PC-3 (cell line): ENCODE results near the gene KCNQ2. TPM values are rescaled to one million over a fixed set of nuclear protein-coding genes. Genes with fewer than 3 reads are reported as not detected.

Source experiments
- ATAC-seq: fragments of 200-7000 bp; cut with Tn5 transposase; 2 replicates; pipeline ENCODE4 v1.9.1; 2020; ENCODE audit warnings: mild to moderate bottlenecking, moderate library complexity
- BruUV-seq: library from RNA; stranded (reverse); fragments of 400-500 nt; replicated peaks from 2 replicates; lab custom pipeline; 2021; lab: Mats Ljungman, UMichigan
- CTCF ChIA-PET: fragments of 300-600 bp; sonication (Branson Sonifier 250); formaldehyde crosslinking; loops from one replicate; lab custom pipeline; 2022; ENCODE audit warnings: antibody characterized with exemption; lab: Charles Lee
- POLR2A ChIA-PET: fragments of 300-600 bp; sonication (Branson Sonifier 250); formaldehyde crosslinking; loops from one replicate; lab custom pipeline; 2022; ENCODE audit warnings: antibody characterized with exemption; ENCODE audit not compliant: unreplicated experiment; lab: Charles Lee
- DNase-seq: peaks from one replicate; pipeline ENCODE4 v3.0.0-alpha.2; 2015
- H2AFZ ChIP-seq: fragments of 300-600 bp; sonication (generic); 2 replicates; pipeline ENCODE4 v1.6.0; 2016; ENCODE audit warnings: antibody characterized with exemption, low read length
- H3F3A ChIP-seq: fragments of 300-600 bp; sonication (generic); one replicate; pipeline ENCODE4 v1.6.0; 2017; ENCODE audit warnings: antibody characterized with exemption, low read length, control low read depth, mild to moderate bottlenecking; ENCODE audit not compliant: unreplicated experiment
- H3K27ac ChIP-seq: fragments of 300-600 bp; sonication (generic); 2 replicates; pipeline ENCODE4 v1.5.1; 2016; ENCODE audit warnings: mild to moderate bottlenecking, low read length
- H3K27me3 ChIP-seq: fragments of 300-600 bp; sonication (generic); 2 replicates; pipeline ENCODE4 v1.6.1; 2016; ENCODE audit warnings: low read length, mixed read lengths
- H3K36me3 ChIP-seq: fragments of 300-600 bp; sonication (generic); 2 replicates; pipeline ENCODE4 v1.6.1; 2016; ENCODE audit warnings: low read depth, mixed run types, low read length, mixed read lengths
- H3K4me1 ChIP-seq: fragments of 300-600 bp; sonication (generic); 2 replicates; pipeline ENCODE4 v1.5.1; 2016; ENCODE audit warnings: low read length; ENCODE audit not compliant: insufficient read depth
- H3K4me2 ChIP-seq: fragments of 300-600 bp; sonication (generic); 2 replicates; pipeline ENCODE4 v1.6.0; 2016; ENCODE audit warnings: low read length
- H3K4me3 ChIP-seq: fragments of 300-600 bp; sonication (generic); 2 replicates; pipeline ENCODE4 v1.5.1; 2016; ENCODE audit warnings: mild to moderate bottlenecking, low read length, mixed read lengths
- H3K79me2 ChIP-seq: fragments of 300-600 bp; sonication (generic); 2 replicates; pipeline ENCODE4 v1.6.1; 2017; ENCODE audit warnings: low read length, mixed read lengths
- H3K9ac ChIP-seq: fragments of 300-600 bp; sonication (generic); 2 replicates; pipeline ENCODE4 v1.6.0; 2016; ENCODE audit warnings: mild to moderate bottlenecking, low read length
- H3K9me2 ChIP-seq: fragments of 300-600 bp; sonication (generic); replicated peaks from 2 replicates; pipeline ENCODE4 v1.6.1; 2016; ENCODE audit warnings: mixed run types, low read length, mixed read lengths
- H3K9me3 ChIP-seq: fragments of 300-600 bp; sonication (generic); 2 replicates; pipeline ENCODE4 v1.6.1; 2016; ENCODE audit warnings: low read length, mixed read lengths
- H4K20me1 ChIP-seq: fragments of 300-600 bp; sonication (generic); 2 replicates; pipeline ENCODE4 v1.6.1; 2016; ENCODE audit warnings: low read length, mixed read lengths
- CTCF ChIP-seq: fragments of 300-600 bp; sonication (generic); conservative IDR thresholded peaks from 2 replicates; pipeline ENCODE4 v1.5.1; 2017; ENCODE audit warnings: antibody characterized with exemption, low read depth, mild to moderate bottlenecking, low read length
- EZH2 ChIP-seq: fragments of 300-600 bp; sonication (generic); IDR thresholded peaks from one replicate; pipeline ENCODE4 v1.6.1; 2017; ENCODE audit warnings: antibody characterized with exemption, mild to moderate bottlenecking, low read length; ENCODE audit not compliant: unreplicated experiment
- EZH2phosphoT487 ChIP-seq: fragments of 300-600 bp; sonication (generic); IDR thresholded peaks from 2 replicates; pipeline ENCODE4 v1.6.1; 2018; ENCODE audit warnings: mild to moderate bottlenecking, antibody characterized with exemption, low read length, borderline replicate concordance
- intact Hi-C: fragments of 100-400 bp; cut with micrococcal nuclease; formaldehyde crosslinking; loops from 2 replicates; pipeline ENCODE4 v1.9.0; 2023
- total RNA-seq: library from RNA; depleted of rRNA; stranded (reverse); fragments of >200 nt; gene quantifications from 2 replicates; pipeline ENCODE4 v1.2.3, GENCODE V29; 2014

The KCNQ2 gene
- total RNA-seq, 1 experiment from 2014 or later = not detected

GRCh38 chr20:63491078-63491477, 18.6 kb upstream of the KCNQ2 start:
- Histone ChIP-seq H3K4me1 (no peaks in the 10 kb centered on the region), H3K9ac (no peak overlapping the region), H2AFZ (no peak overlapping the region), H3K36me3 (peaks cover 49% of the 10 kb centered on the region), H3F3A (no peaks in the 10 kb centered on the region), H3K27ac (no peak overlapping the region), H4K20me1 (no peaks in the 10 kb centered on the region; the same call in 1 of the 2 replicates), H3K27me3 (no peaks in the 10 kb centered on the region), H3K9me3 (no peaks in the 10 kb centered on the region), H3K4me3 (no peak overlapping the region), H3K9me2 (no peaks in the 10 kb centered on the region), H3K4me2 (no peak overlapping the region), H3K79me2 (no peaks in the 10 kb centered on the region)
- ChIA-PET POLR2A (no interaction called here), CTCF (no interaction called here)
- no peak for DNase-seq
- TF ChIP-seq EZH2phosphoT487 (no peak), EZH2 (no peak), CTCF (no peak)
- no peak for ATAC-seq
- intact Hi-C loops = no loop called here
- BruUV-seq = no TSS peak

GRCh38 chr20:63490416-63490815, 18.0 kb upstream of the KCNQ2 start:
- H3K4me3 ChIP-seq = no peak overlapping the region
- no TSS peak for BruUV-seq
- peaks cover 42% of the 10 kb centered on the region for H3K36me3 ChIP-seq
- no peaks in the 10 kb centered on the region for H3K79me2 ChIP-seq
- POLR2A ChIA-PET = no interaction called here
- no peaks in the 10 kb centered on the region for H3F3A ChIP-seq
- intact Hi-C loops = no loop called here
- TF ChIP-seq EZH2phosphoT487 = no peak
- no peak for TF ChIP-seq CTCF
- no peak for TF ChIP-seq EZH2
- no peaks in the 10 kb centered on the region for H3K4me1 ChIP-seq
- H2AFZ ChIP-seq = no peak overlapping the region
- ATAC-seq = no peak
- no peak overlapping the region for H3K27ac ChIP-seq
- CTCF ChIA-PET = interaction anchor here (0.6 kb wide), 1 partner anchor 16 kb away, joined by 3 read pairs; no protein-coding TSS in a partner anchor
- DNase-seq = no peak
- H3K9me3 ChIP-seq = no peaks in the 10 kb centered on the region
- no peak overlapping the region for H3K9ac ChIP-seq
- no peaks in the 10 kb centered on the region for H3K27me3 ChIP-seq
- H4K20me1 ChIP-seq = no peaks in the 10 kb centered on the region; the same call in 1 of the 2 replicates
- H3K4me2 ChIP-seq = no peak overlapping the region
- no peaks in the 10 kb centered on the region for H3K9me2 ChIP-seq

GRCh38 chr20:63488315-63489251, 16.1 kb upstream of the KCNQ2 start:
- ATAC-seq (no peak), DNase-seq (no peak)
- Histone ChIP-seq H3K9ac (no peak overlapping the region), H3K4me2 (no peak overlapping the region), H4K20me1 (no peaks in the 10 kb centered on the region; the same call in 1 of the 2 replicates), H3K79me2 (no peaks in the 10 kb centered on the region), H3K4me1 (no peaks in the 10 kb centered on the region), H3K9me2 (no peaks in the 10 kb centered on the region), H3K4me3 (no peak overlapping the region), H3K27ac (no peak overlapping the region), H2AFZ (no peak overlapping the region), H3F3A (no peaks in the 10 kb centered on the region), H3K36me3 (peaks cover 24% of the 10 kb centered on the region), H3K9me3 (no peaks in the 10 kb centered on the region), H3K27me3 (no peaks in the 10 kb centered on the region)
- TF ChIP-seq EZH2 = no peak
- no peak for TF ChIP-seq CTCF
- no peak for TF ChIP-seq EZH2phosphoT487
- intact Hi-C loops = no loop called here
- BruUV-seq = TSS peak; percentile 51
- CTCF ChIA-PET = no interaction called here
- POLR2A ChIA-PET = no interaction called here
